ENCODE results near the gene UBALD2.
"Not testable (repeated sequence)": the region's sequence is repeated elsewhere in the genome, so short reads cannot be mapped to it uniquely, and the experiment has no call there.

The UBALD2 gene

GRCh38 chr17:76281573-76282371, 16.6 kb downstream of the UBALD2 start:
- H3K4me1 ChIP-seq = no peaks in the 10 kb centered on the region
- no peak overlapping the region for H3K4me3 ChIP-seq
- no peaks in the 10 kb centered on the region for H3K27me3 ChIP-seq (ENCODE audit: low read depth)
- in situ Hi-C loops (cut with MboI; ENCODE audit: low sequenced_read_pairs) = loop anchor here (25.0 kb wide), 1 partner anchor 369 kb away; the partner anchor contains the start of gene MRPL38
- H3K9me3 ChIP-seq = no peaks in the 10 kb centered on the region
- no peak for DNase-seq (ENCODE audit: low spot score in 2 of 2)
- H3K36me3 ChIP-seq (replicated peaks) = no peaks in the 10 kb centered on the region

- H3K4me1 ChIP-seq = no peaks in the 10 kb centered on the region
- no peaks in the 10 kb centered on the region for H3K9me3 ChIP-seq
- in situ Hi-C loops (cut with MboI; ENCODE audit: low sequenced_read_pairs) = loop anchor here (5.0 to 25.0 kb wide), 4 partner anchors 165 to 380 kb away; partner anchors contain the start of gene MRPL38
- H3K4me3 ChIP-seq = no peak overlapping the region
- no peaks in the 10 kb centered on the region for H3K27me3 ChIP-seq (ENCODE audit: low read depth)
- no peak for DNase-seq (ENCODE audit: low spot score in 2 of 2)
- H3K36me3 ChIP-seq (replicated peaks) = no peaks in the 10 kb centered on the region
Measured at GRCh38 chr17:76292567-76292966, 27.4 kb downstream of the UBALD2 start.

- H3K27me3 ChIP-seq (ENCODE audit: low read depth) = no peaks in the 10 kb centered on the region
- H3K9me3 ChIP-seq = no peaks in the 10 kb centered on the region
- no peak overlapping the region for H3K4me3 ChIP-seq
- no peaks in the 10 kb centered on the region for H3K4me1 ChIP-seq
- H3K36me3 ChIP-seq (replicated peaks) = no peaks in the 10 kb centered on the region
- DNase-seq (ENCODE audit: low spot score in 2 of 2) = no peak
- in situ Hi-C loops (cut with MboI; ENCODE audit: low sequenced_read_pairs) = loop anchor here (5.0 to 25.0 kb wide), 4 partner anchors 166 to 381 kb away; partner anchors contain the start of gene MRPL38
Measured at GRCh38 chr17:76293106-76293505, 28.0 kb downstream of the UBALD2 start.

- Histone ChIP-seq H3K4me3 (no peak overlapping the region), H3K9me3 (no peaks in the 10 kb centered on the region), H3K4me1 (no peaks in the 10 kb centered on the region), H3K36me3 (replicated peaks) (no peaks in the 10 kb centered on the region), H3K27me3 (ENCODE audit: low read depth) (no peaks in the 10 kb centered on the region)
- DNase-seq (ENCODE audit: low spot score in 2 of 2) = no peak
- in situ Hi-C loops (cut with MboI; ENCODE audit: low sequenced_read_pairs) = loop anchor here (25.0 kb wide), 1 partner anchor 384 kb away; the partner anchor contains the start of gene MRPL38
Measured at GRCh38 chr17:76296186-76296585, 31.0 kb downstream of the UBALD2 start.

GRCh38 chr17:76296889-76297288, 31.7 kb downstream of the UBALD2 start:
- no peak for DNase-seq (ENCODE audit: low spot score in 2 of 2)
- no peaks in the 10 kb centered on the region for H3K36me3 ChIP-seq (replicated peaks)
- no peak overlapping the region for H3K4me3 ChIP-seq
- in situ Hi-C loops (cut with MboI; ENCODE audit: low sequenced_read_pairs) = loop anchor here (25.0 kb wide), 1 partner anchor 385 kb away; the partner anchor contains the start of gene MRPL38
- no peaks in the 10 kb centered on the region for H3K4me1 ChIP-seq
- no peaks in the 10 kb centered on the region for H3K9me3 ChIP-seq
- H3K27me3 ChIP-seq (ENCODE audit: low read depth) = no peaks in the 10 kb centered on the region

- DNase-seq (ENCODE audit: low spot score in 2 of 2) = no peak
- no peaks in the 10 kb centered on the region for H3K36me3 ChIP-seq (replicated peaks)
- no peaks in the 10 kb centered on the region for H3K9me3 ChIP-seq
- in situ Hi-C loops (cut with MboI; ENCODE audit: low sequenced_read_pairs) = loop anchor here (25.0 kb wide), 1 partner anchor 385 kb away; the partner anchor contains the start of gene MRPL38
- no peaks in the 10 kb centered on the region for H3K4me1 ChIP-seq
- no peak overlapping the region for H3K4me3 ChIP-seq
- H3K27me3 ChIP-seq (ENCODE audit: low read depth) = no peaks in the 10 kb centered on the region
Measured at GRCh38 chr17:76297436-76297835, 32.3 kb downstream of the UBALD2 start.

GRCh38 chr17:76304226-76305134, 39.3 kb downstream of the UBALD2 start:
- no peak for DNase-seq (ENCODE audit: low spot score in 2 of 2)
- no peaks in the 10 kb centered on the region for H3K27me3 ChIP-seq (ENCODE audit: low read depth)
- in situ Hi-C loops (cut with MboI; ENCODE audit: low sequenced_read_pairs) = loop anchor here (5.0 kb wide), 1 partner anchor 98 kb away; no protein-coding TSS in a partner anchor
- H3K4me1 ChIP-seq = no peaks in the 10 kb centered on the region
- no peak overlapping the region for H3K4me3 ChIP-seq
- no peaks in the 10 kb centered on the region for H3K9me3 ChIP-seq
- peaks cover 1% of the 10 kb centered on the region; the same call in 1 of the 2 replicates for H3K36me3 ChIP-seq (replicated peaks)

- H3K4me3 ChIP-seq; H3K36me3 ChIP-seq (replicated peaks); DNase-seq (ENCODE audit: low spot score in 2 of 2); H3K27me3 ChIP-seq (ENCODE audit: low read depth); H3K9me3 ChIP-seq; H3K4me1 ChIP-seq; in situ Hi-C loops (cut with MboI; ENCODE audit: low sequenced_read_pairs): not testable (repeated sequence)
Measured at GRCh38 chr17:76305135-76305454, 39.9 kb downstream of the UBALD2 start.

GRCh38 chr17:76307299-76307965, 42.3 kb downstream of the UBALD2 start:
- Histone ChIP-seq H3K36me3 (replicated peaks) (peaks cover 16% of the 10 kb centered on the region), H3K9me3 (no peaks in the 10 kb centered on the region), H3K4me1 (no peaks in the 10 kb centered on the region), H3K4me3 (no peak overlapping the region), H3K27me3 (ENCODE audit: low read depth) (no peaks in the 10 kb centered on the region)
- in situ Hi-C loops (cut with MboI; ENCODE audit: low sequenced_read_pairs) = no loop called here
- no peak for DNase-seq (ENCODE audit: low spot score in 2 of 2)

GRCh38 chr17:76307966-76308338, 42.8 kb downstream of the UBALD2 start, which contains the start of gene QRICH2:
Gene QRICH2 (minus strand): TSS chr17:76308276. CDS start chr17:76307998, 278 bp downstream.
- in situ Hi-C loops (cut with MboI; ENCODE audit: low sequenced_read_pairs) = no loop called here
- H3K27me3 ChIP-seq (ENCODE audit: low read depth) = no peaks in the 10 kb centered on the region
- H3K9me3 ChIP-seq = no peaks in the 10 kb centered on the region
- no peak for DNase-seq (ENCODE audit: low spot score in 2 of 2)
- H3K4me1 ChIP-seq = no peaks in the 10 kb centered on the region
- peaks cover 21% of the 10 kb centered on the region for H3K36me3 ChIP-seq (replicated peaks)
- no peak within 1 kb of the TSS for H3K4me3 ChIP-seq

- H3K27me3 ChIP-seq (ENCODE audit: low read depth) = no peaks in the 10 kb centered on the region
- H3K9me3 ChIP-seq = no peaks in the 10 kb centered on the region
- H3K36me3 ChIP-seq (replicated peaks) = peaks cover 31% of the 10 kb centered on the region
- DNase-seq (ENCODE audit: low spot score in 2 of 2) = no peak
- in situ Hi-C loops (cut with MboI; ENCODE audit: low sequenced_read_pairs) = no loop called here
- H3K4me3 ChIP-seq = no peak overlapping the region
- H3K4me1 ChIP-seq = no peaks in the 10 kb centered on the region
Measured at GRCh38 chr17:76309461-76309860, 44.3 kb downstream of the UBALD2 start.

- peaks cover 35% of the 10 kb centered on the region for H3K36me3 ChIP-seq (replicated peaks)
Measured at GRCh38 chr17:76312735-76313134, 47.6 kb downstream of the UBALD2 start.

More at GRCh38 chr17:76312735-76313134, 47.6 kb downstream of the UBALD2 start:
- Histone ChIP-seq H3K9me3 (no peaks in the 10 kb centered on the region), H3K27me3 (ENCODE audit: low read depth) (no peaks in the 10 kb centered on the region), H3K4me1 (peaks cover 6% of the 10 kb centered on the region), H3K4me3 (no peak overlapping the region)
- DNase-seq (ENCODE audit: low spot score in 2 of 2) = no peak
- in situ Hi-C loops (cut with MboI; ENCODE audit: low sequenced_read_pairs) = no loop called here

Data from HAP-1 (cell line).